Measurements from ENCODE around the gene ZNF462.
"Not testable (repeated sequence)": the region's sequence is repeated elsewhere in the genome, so short reads cannot be mapped to it uniquely, and the experiment has no call there.

Gene ZNF462

GRCh38 chr9:106969696-106970095, 106.7 kb downstream of the ZNF462 start:
- no peak for DNase-seq

DNA sequence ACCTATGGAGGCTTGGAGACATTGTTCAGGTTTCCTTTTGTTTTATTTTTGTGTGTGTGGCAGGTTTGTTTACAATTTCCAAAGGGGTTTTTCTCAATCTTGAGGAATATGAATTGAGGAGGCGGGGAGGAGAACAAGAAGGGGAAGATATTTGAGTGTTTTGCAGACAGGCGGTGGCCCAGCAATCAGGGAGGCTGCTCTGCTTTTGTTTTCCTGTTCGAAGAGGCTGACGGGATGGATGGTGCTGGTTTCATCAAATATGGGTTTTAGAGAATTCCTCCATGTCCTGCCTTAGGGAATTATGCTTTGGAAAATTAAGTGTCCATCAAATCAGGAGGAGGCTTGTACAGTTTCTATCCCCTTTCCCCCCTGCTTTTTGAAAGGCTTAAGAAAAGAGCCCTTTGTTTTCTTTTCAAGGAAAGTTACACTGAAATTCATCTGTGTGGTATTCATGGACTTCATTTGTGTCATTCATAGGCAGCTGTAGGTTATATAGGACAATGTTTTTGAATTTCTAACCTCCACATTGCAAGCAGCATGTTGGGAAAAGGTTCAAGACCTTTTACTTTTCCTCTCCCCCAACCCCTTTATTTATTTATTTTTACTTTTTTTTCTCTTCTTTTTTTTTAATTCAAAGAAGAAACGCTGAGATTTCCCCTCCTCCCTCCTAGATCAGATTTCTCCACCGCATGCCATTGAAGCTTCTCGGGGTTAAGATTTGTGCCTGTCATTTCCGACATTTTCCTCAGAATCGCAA, 107.4 kb downstream of the ZNF462 start:
- no peak for DNase-seq

DNA sequence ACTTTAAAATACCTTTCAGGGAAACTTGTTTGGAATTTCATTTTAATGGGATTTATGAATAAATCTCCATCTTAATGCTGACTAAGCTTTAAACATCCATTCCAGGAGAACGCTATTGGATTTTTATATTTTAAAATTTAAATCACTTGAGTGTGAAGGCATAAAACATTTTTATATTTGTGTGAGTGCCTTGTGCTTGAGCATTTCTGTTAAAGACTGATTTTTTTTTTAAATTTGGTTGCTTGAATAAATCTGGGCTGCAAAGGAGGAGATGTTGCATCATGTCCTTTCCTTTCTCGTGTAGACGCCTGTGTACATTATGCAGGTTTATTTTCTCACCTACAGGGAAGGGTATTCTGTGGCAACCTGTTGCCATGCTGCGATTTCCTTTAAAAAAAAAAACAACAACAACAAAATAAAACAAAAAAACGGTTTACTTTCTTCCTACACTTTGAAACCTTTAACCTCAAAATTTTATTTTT, 108.1 kb downstream of the ZNF462 start:
- no peak for DNase-seq

- no peak for DNase-seq
Observed at GRCh38 chr9:106972082-106972481, 109.1 kb downstream of the ZNF462 start.

DNA sequence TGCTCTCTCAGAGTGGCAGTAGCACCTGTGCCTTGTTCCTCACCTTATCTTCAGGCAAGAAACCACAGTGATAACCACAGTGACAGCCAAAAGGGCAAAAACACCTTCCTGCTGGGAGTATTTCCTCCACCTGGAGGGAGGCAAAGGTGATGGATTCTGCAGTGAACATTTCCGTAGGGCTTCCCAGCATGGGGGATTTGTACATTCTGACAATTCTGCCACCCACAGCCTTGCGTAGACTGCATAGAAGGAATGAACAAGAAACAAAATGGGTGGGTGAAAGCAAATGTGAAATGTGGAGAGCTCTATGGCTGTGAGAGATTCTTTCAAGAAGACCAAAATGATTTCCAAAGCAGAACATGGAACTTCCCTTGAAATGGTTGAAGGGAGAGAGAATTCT, 111.4 kb downstream of the ZNF462 start:
- no peak for DNase-seq

- DNase-seq = no peak
Observed at GRCh38 chr9:106976772-106977171, 113.8 kb downstream of the ZNF462 start.

DNA sequence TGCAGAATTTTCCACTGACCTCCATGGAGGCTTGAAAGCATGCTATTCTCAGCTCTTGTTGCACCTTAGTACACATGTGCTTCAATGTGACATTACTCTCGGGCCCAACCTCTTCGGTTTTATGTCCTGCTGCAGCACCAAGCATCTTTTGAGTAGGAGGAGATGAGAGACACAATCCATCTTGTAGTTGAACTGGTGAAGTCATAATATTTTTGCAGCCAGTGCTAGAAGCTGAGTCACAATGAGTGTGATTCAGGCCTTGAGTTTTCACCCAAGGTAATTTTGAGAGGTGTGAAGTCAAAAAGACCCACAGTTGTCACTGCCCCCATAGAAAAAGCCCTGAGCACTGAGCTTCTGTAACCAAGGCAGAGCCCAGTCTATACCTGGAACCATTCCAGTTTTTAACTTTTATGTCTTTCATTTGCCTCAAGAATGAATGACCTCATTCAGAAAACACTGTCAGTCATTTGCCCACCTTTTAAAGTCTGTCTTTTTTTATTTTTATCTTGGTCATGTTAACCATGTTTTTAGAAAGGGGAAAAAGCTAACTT, 117.7 kb downstream of the ZNF462 start:
- no peak for DNase-seq

GRCh38 chr9:106981396-106982287, 118.7 kb downstream of the ZNF462 start:
- no peak for DNase-seq

GRCh38 chr9:106982636-106983035, 119.7 kb downstream of the ZNF462 start:
- DNase-seq = no peak

- no peak for DNase-seq
Observed at GRCh38 chr9:106983346-106983745, 120.4 kb downstream of the ZNF462 start.

DNA sequence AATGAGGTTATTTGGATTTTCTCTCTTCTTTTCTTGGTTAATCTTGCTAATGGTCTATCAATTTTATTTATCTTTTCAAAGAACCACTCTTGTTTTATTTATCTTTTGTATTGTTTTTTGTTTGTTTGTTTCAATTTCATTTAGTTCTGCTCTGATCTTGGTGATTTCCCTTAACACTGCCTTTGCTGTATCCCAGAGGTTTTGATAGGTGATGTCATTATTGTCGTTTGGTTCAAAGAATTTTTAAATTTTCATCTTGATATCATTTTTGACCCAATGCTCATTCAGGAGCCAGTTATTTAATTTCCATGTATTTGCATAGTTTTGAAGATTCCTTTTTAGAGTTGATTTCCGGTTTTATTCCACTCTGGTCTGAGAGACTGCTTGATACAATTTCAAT, 126.9 kb downstream of the ZNF462 start:
- DNase-seq = not testable (repeated sequence)

DNA sequence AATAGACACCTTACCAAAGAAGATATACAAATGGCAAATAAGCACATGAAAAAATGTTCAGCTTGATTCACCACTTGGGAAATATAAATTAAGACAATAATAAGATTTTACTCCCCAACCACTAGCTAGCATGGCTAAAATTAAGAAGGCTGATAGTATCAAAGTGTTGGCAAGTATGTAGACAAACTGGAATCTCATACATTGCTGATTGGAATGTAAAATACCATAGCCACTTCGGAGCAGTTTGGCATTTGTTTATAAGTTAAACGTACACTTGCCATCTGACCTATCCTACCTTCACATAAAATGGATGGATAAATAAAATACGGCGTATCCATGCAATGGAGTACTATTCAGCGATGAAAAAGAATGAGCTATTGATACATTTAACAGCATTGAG, 129.2 kb downstream of the ZNF462 start:
- DNase-seq = no peak

- no peak for DNase-seq
Observed at GRCh38 chr9:106993603-106994002, 130.6 kb downstream of the ZNF462 start.

- no peak for DNase-seq
Observed at GRCh38 chr9:106994463-106994862, 131.5 kb downstream of the ZNF462 start.

DNA sequence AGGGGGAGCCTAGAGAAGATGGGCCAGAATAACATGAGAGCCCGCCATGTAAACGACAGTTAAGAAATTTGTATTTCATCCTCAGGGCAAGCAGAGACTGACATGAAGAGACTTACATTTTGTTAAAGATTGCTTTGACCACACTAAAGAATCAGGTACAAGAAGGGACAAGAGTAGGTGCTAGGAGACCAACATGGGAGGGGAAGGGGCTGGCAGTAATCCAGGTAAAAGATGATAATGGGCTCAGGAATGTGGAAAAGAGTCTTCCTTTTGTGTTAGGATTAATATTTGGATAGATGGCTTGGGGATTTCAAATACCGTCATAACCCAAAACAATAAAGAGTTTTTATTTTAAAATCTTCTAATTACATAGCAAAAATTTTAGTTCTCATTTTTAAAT, 137.3 kb downstream of the ZNF462 start:
- DNase-seq = no peak

DNA sequence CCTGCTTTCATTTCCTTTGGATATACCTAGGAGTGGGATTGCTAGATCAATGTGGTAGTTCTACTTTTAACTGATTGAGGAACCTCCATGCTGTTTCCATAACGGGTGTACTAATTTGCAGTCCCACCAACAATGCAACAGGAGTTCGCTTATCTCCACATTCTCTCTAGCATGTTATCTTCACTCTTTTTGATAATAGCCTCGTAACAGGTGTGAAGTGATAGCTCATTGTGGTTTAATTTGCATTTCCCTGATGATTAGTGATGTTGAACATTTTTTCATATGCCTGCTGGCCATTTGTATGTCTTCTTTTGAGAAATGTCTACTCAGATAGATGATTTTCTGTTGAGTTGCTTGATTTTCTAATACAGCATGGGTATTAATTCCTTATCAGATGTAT, 142.2 kb downstream of the ZNF462 start:
- no peak for DNase-seq

- DNase-seq = no peak
Observed at GRCh38 chr9:107007402-107007801, 144.4 kb downstream of the ZNF462 start.

DNA sequence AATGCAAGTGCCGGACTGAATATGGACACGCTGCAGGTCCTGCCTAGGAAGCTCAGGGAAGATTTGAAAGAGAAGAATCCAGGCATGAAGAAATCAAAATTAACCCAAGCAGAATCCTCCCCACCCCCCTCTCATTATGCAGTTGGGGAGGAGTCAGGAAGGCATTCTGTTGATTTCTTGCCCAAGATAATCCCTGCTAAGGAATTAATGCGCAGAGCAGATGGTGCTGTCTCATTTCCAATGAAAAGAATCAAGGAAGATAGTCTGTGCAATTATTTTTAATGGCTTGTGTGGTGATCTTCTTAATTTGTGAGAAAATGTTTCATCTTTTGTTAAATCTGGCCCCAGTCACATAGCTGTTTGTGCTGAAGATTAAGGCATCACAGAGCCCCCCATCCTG, 145.0 kb downstream of the ZNF462 start:
- no peak for DNase-seq

DNA sequence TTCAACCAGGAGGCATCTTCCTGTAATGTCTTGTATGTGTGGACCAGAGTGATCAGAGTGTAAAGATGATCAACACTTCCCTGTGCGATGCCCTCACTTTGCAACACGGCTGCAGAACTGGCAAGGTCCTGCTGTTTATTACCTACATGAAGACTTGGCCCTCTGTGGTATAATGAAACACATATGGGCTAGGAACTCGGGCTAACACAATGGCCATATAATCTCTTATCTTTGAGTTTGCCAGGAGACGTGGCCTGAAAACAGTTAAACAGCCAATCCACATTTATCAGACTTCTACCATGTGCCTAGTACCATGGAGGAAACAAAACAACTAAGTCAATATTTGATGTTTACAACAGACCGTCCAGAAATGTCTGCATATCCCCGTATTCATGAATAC, 145.5 kb downstream of the ZNF462 start:
- DNase-seq = no peak

- DNase-seq = no peak
Observed at GRCh38 chr9:107016383-107016782, 153.4 kb downstream of the ZNF462 start.

GRCh38 chr9:107018861-107019545, 156.0 kb downstream of the ZNF462 start:
- DNase-seq = no peak

GRCh38 chr9:107020040-107020530, 157.1 kb downstream of the ZNF462 start:
- DNase-seq = no peak

GRCh38 chr9:107024193-107024592, 161.2 kb downstream of the ZNF462 start:
- DNase-seq = no peak
